GM21360 (cell line): Measurements from ENCODE around the gene MXRA8.

Experiments
- ATAC-seq: cut with Tn5 transposase; IDR thresholded peaks from one replicate; pipeline ENCODE4 v1.9.1; 2021; ENCODE audit warnings: mild to moderate bottlenecking, moderate library complexity; ENCODE audit not compliant: unreplicated experiment

The MXRA8 gene

DNA sequence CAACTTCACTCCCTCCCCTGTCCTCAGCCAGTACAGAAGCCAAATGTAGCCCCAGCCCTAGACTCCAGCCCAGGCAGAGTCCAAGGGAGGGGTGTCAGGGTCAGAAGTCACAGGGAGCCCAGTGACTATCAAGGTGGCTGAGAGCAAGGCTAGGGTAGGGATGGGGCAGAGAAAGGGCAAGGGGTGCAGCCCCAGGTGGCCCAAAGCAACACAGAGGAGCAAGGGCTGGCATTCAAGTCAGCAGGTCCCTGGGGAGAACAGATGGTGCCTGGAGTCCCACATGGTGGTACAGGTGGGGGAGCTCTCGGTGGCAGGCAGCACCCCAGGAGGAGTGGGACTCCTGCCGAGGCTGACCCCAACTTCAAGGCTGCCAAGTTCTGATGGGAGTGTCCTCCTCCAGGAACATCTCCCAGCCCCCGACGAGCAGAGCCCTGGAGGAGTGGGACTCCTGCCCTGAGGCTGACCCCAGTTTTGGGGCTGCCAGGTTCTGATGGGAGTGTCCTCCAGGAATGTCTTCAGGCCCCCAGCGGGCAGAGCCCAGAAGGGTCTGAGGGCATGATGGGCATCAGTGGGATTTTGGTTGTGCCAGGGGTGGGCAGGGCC lies 5.5 kb downstream of the MXRA8 start:
- ATAC-seq = no peak

GRCh38 chr1:1351511-1352427 lies 6.6 kb downstream of the MXRA8 start:
- no peak for ATAC-seq

- ATAC-seq = peak; percentile 51
These were observed 8.9 kb downstream of the MXRA8 start, which contains the start of gene DVL1 for GRCh38 chr1:1349256-1350012. Gene DVL1 (minus strand): TSS chr1:1349418. CDS start chr1:1349065, 353 bp downstream.

- peak; percentile 23 for ATAC-seq
These were observed 9.7 kb downstream of the MXRA8 start for GRCh38 chr1:1348420-1349255.

- no peak for ATAC-seq
These were observed 10.5 kb downstream of the MXRA8 start for GRCh38 chr1:1347663-1348419.

- no peak for ATAC-seq
These were observed 11.2 kb downstream of the MXRA8 start for GRCh38 chr1:1347026-1347595.

GRCh38 chr1:1346501-1346890 lies 11.9 kb downstream of the MXRA8 start:
- ATAC-seq = no peak

DNA sequence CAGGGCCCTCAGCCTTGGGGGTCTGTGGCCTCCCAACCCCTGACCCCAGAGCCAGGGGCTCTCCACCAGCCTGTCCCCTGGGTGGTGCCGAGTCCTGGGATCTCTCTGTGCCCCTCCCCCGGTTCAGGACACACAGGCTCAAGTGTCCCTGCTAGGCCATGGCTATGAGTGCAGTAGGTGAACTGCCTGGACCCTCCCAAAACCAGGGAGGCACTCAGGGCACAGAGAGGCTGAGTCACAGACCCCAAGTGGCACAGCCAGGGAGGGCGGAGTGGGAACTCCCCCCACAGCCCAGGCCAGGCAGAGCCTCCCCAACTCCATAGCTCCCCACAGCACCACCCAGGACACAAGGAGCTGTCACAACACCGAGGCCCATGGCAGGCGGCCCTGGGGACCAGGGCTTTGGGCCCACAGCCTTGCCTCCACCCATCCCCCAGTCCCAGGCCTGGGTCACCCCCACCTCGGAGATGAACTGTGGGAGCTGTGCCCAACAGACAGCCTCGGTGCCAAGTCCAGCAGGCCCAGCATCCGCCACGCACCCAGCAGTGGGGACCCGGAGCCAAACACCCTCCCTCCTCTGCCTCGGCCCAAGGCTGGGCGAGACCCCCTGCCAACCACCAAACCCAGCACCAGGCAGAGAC lies 12.4 kb downstream of the MXRA8 start:
- no peak for ATAC-seq

- no peak for ATAC-seq
These were observed 13.0 kb downstream of the MXRA8 start for GRCh38 chr1:1345384-1345783.

GRCh38 chr1:1344655-1345361 lies 13.5 kb downstream of the MXRA8 start:
- ATAC-seq = no peak

DNA sequence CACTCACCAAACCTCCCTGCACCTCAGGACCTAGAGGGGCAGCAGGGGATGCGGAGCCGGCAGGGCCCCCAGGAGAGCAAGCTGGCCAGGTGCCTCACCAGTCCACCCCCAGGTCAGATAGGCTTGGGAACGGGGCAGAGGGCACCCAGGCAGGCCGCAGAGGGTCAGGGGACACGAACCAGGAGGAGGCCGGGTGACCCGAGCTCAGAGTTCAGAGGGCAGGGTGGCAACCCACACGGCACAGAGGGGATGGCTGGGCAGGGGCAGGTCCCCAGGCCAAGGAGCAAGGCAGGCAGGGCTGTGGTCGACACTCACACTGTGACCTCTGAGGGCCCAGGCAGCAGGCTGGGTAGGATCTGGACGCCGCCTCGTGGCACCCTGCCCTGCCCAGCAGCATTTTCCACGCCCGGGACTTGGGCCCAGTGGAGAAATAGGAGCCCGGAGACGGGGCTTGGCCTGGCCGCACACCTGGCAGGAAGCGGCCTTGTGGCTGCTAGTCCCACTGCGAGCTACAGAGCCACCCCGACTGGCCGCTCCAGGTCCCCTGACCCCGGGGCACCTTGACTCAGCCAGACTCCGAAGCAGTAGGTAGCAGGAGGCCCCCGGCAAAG lies 14.4 kb downstream of the MXRA8 start:
- ATAC-seq = no peak

DNA sequence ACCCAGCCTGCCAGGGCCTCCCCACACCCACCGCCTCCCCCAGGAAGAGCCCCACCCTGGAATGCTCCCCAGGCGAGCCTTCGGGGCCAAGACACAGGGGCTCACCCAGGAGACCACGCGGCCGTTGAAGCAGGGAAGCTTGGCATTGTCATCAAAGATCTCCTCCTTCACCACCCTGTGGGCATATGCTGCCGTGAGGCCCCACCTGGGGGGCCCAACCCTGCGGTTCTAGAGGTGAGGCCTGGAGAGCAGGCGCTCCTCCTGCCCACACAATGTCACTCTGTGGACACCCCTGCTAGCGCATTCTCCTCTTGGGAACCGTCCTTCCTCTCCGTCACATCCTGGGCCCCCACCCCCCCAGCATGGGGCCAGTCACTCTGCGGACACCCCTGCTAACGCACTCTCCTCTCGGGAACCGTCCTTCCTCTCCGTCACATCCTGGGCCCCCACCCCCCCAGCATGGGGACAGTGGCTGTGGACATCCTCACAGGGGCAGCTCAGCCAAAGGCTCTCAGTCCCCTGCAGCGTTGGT lies 15.7 kb downstream of the MXRA8 start:
- no peak for ATAC-seq

GRCh38 chr1:1342061-1342562 lies 16.2 kb downstream of the MXRA8 start:
- no peak for ATAC-seq

DNA sequence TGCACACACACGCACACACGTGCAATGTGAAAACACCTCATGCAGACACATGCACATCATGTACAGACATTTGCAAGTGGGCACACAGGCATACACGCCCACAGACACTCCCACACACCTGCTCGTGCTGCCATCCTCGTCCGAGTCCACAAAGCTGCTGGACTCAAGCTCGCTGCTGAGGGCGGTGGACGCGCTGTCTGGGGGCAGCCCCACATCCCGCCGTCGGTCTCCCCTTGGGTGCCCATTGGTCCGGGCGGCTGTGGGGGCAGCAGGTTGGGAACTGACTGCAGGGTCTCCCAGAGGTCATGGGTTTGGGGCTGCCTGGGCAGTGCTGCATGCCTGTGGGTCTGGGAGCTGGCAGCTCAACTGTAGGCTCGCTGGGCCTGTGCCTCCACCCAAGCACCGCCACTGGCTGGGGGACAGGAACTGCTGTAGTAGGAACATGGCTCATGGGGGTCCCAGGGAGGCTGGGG lies 16.8 kb downstream of the MXRA8 start:
- ATAC-seq = no peak

GRCh38 chr1:1340791-1341548 lies 17.4 kb downstream of the MXRA8 start:
- ATAC-seq = no peak

- no peak for ATAC-seq
These were observed 18.2 kb downstream of the MXRA8 start for GRCh38 chr1:1340185-1340584.

- ATAC-seq = no peak
These were observed 20.1 kb downstream of the MXRA8 start for GRCh38 chr1:1338278-1338677.
